H1 (cell line): ENCODE measurements around the gene LBH. TPM values are rescaled to one million over a fixed set of nuclear protein-coding genes. Genes with fewer than 3 reads are reported as not detected.

Source experiments
- CTCF ChIA-PET: fragments of 300-600 bp; sonication (Branson Sonifier 250); formaldehyde crosslinking; loops from one replicate; lab custom pipeline; 2021; ENCODE audit not compliant: partially characterized antibody; lab: Charles Lee
- POLR2A ChIA-PET: fragments of 300-600 bp; sonication (Branson Sonifier 250); formaldehyde crosslinking; loops from one replicate; lab custom pipeline; 2021; ENCODE audit warnings: inconsistent platforms; ENCODE audit not compliant: partially characterized antibody; lab: Charles Lee
- DNase-seq, 2 experiments: peaks; one replicate each; pipeline versions ENCODE4 v3.0.0 to v3.0.0-alpha.2; 2010 to 2022; ENCODE audit warnings: low spot score in 2 of 2, low read depth in 1 of 2, mixed read lengths in 1 of 2
- FAIRE-seq: peaks from 2 replicates; lab custom pipeline; 2011; peaks lifted over from hg19 to GRCh38; lab: Jason Lieb, UNC
- H2AFZ ChIP-seq: 2 replicates; pipeline ENCODE4 v1.8.1; 2012; ENCODE audit warnings: low read length, inconsistent platforms
- H2AK5ac ChIP-seq: 2 replicates; pipeline ENCODE4 v1.6.1; 2013; ENCODE audit warnings: low read depth, low read length
- H2BK120ac ChIP-seq: replicated peaks from 2 replicates; pipeline ENCODE3; 2013; ENCODE audit warnings: low read depth, low read length, inconsistent platforms
- H2BK12ac ChIP-seq: 2 replicates; pipeline ENCODE4 v1.6.1; 2013; ENCODE audit warnings: low read depth, low read length
- H2BK15ac ChIP-seq: 2 replicates; pipeline ENCODE4 v1.6.1; 2013; ENCODE audit warnings: low read length
- H2BK20ac ChIP-seq: 2 replicates; pipeline ENCODE4 v1.6.1; 2013; ENCODE audit warnings: low read length
- H2BK5ac ChIP-seq: 2 replicates; pipeline ENCODE4 v1.6.1; 2013; ENCODE audit warnings: low read depth, low read length
- H3K14ac ChIP-seq: 2 replicates; pipeline ENCODE4 v1.6.1; 2013; ENCODE audit warnings: inconsistent platforms; ENCODE audit not compliant: insufficient read length
- H3K18ac ChIP-seq: 2 replicates; pipeline ENCODE4 v1.6.1; 2013; ENCODE audit warnings: low read length; ENCODE audit errors: extremely low read depth
- H3K23ac ChIP-seq: 2 replicates; pipeline ENCODE4 v1.6.1; 2013; ENCODE audit warnings: inconsistent platforms; ENCODE audit not compliant: insufficient read length
- H3K23me2 ChIP-seq: 2 replicates; pipeline ENCODE4 v1.6.1; 2013; ENCODE audit warnings: low read depth, low read length
- H3K27ac ChIP-seq: 2 replicates; pipeline ENCODE4 v1.6.1; 2011; ENCODE audit warnings: low read depth, low read length, inconsistent platforms
- H3K27me3 ChIP-seq, 4 experiments: replicated peaks in 1 of 4; 1 replicate in 1 of 4; 2 replicates in 3 of 4; pipeline versions ENCODE4 v1.6.1 to v1.8.1; 2011 to 2013; ENCODE audit warnings: low read length in 3 of 4, mild to moderate bottlenecking in 3 of 4, inconsistent platforms in 2 of 4, mixed read lengths in 2 of 4, moderate library complexity in 1 of 4; ENCODE audit not compliant: control insufficient read depth in 3 of 4, insufficient read depth in 3 of 4; ENCODE audit errors: extremely low read depth in 1 of 4
- H3K36me3 ChIP-seq, 4 experiments: 2 replicates each; pipeline versions ENCODE4 v1.6.1 to v1.8.1; 2011 to 2013; ENCODE audit warnings: mild to moderate bottlenecking in 4 of 4, low read length in 3 of 4, moderate library complexity in 2 of 4, control low read depth in 1 of 4, inconsistent platforms in 1 of 4; ENCODE audit not compliant: insufficient read depth in 4 of 4, control insufficient read depth in 2 of 4
- H3K4ac ChIP-seq: replicated peaks from 2 replicates; pipeline ENCODE3; 2013; ENCODE audit warnings: low read length, low read depth, mixed read lengths, inconsistent platforms; ENCODE audit not compliant: insufficient read length
- H3K4me1 ChIP-seq, 4 experiments: replicated peaks in 1 of 4; 1 replicate in 1 of 4; 2 replicates in 3 of 4; pipeline versions ENCODE4 v1.6.1 to v1.8.1; 2011 to 2013; ENCODE audit warnings: low read length in 3 of 4, inconsistent platforms in 2 of 4, mixed read lengths in 1 of 4; ENCODE audit not compliant: insufficient read depth in 4 of 4, control insufficient read depth in 3 of 4
- H3K4me2 ChIP-seq, 2 experiments: 2 replicates each; pipeline versions ENCODE4 v1.6.1 to v1.8.1; 2011 to 2013; ENCODE audit warnings: low read depth in 2 of 2, low read length in 2 of 2, control low read depth in 1 of 2, inconsistent platforms in 1 of 2, mild to moderate bottlenecking in 1 of 2; ENCODE audit not compliant: insufficient read depth in 1 of 2
- H3K4me3 ChIP-seq, 4 experiments: fragments of 200-600, 300-600 bp in 1 of 4; sonication (generic), shearing (Covaris generic), sonication (Bioruptor Twin) in 1 of 4; 2 replicates each; pipeline versions ENCODE4 v1.5.1 to v1.8.1; 2011 to 2016; ENCODE audit warnings: low read length in 4 of 4, low read depth in 3 of 4, control low read depth in 2 of 4, inconsistent platforms in 2 of 4, mild to moderate bottlenecking in 2 of 4, mixed read lengths in 1 of 4, moderate library complexity in 1 of 4; ENCODE audit not compliant: insufficient read depth in 2 of 4; ENCODE audit errors: extremely low read depth in 1 of 4
- H3K56ac ChIP-seq: replicated peaks from 2 replicates; pipeline ENCODE3; 2013; ENCODE audit warnings: low read depth, mild to moderate bottlenecking, mixed read lengths, low read length, inconsistent platforms; ENCODE audit not compliant: insufficient read length
- H3K79me1 ChIP-seq: 2 replicates; pipeline ENCODE4 v1.6.1; 2013; ENCODE audit warnings: low read depth, low read length, control low read depth
- H3K79me2 ChIP-seq, 2 experiments: 2 replicates each; pipeline versions ENCODE4 v1.6.1 to v1.8.1; 2012 to 2013; ENCODE audit warnings: low read length in 2 of 2, mild to moderate bottlenecking in 2 of 2, inconsistent platforms in 1 of 2; ENCODE audit not compliant: insufficient read depth in 2 of 2, control insufficient read depth in 1 of 2
- H3K9ac ChIP-seq, 4 experiments: replicated peaks in 1 of 4; 1 replicate in 1 of 4; 2 replicates in 3 of 4; pipeline versions ENCODE4 v1.6.1 to v1.8.1; 2011 to 2013; ENCODE audit warnings: low read depth in 3 of 4, low read length in 3 of 4, control low read depth in 2 of 4, mild to moderate bottlenecking in 2 of 4, moderate library complexity in 2 of 4, inconsistent platforms in 1 of 4; ENCODE audit errors: extremely low read depth in 1 of 4
- H3K9me3 ChIP-seq, 2 experiments: 2 replicates each; pipeline versions ENCODE4 v1.6.1 to v1.8.1; 2012 to 2013; ENCODE audit warnings: mild to moderate bottlenecking in 2 of 2, moderate library complexity in 2 of 2, control low read depth in 1 of 2, inconsistent platforms in 1 of 2, low read depth in 1 of 2, low read length in 1 of 2, mixed read lengths in 1 of 2; ENCODE audit not compliant: insufficient read depth in 2 of 2
- H4K20me1 ChIP-seq, 2 experiments: replicated peaks in 1 of 2; 2 replicates each; pipeline versions ENCODE3 to v1.8.1; 2011 to 2013; ENCODE audit warnings: inconsistent platforms in 2 of 2, low read length in 2 of 2, mild to moderate bottlenecking in 1 of 2; ENCODE audit not compliant: insufficient read depth in 2 of 2, control insufficient read depth in 1 of 2
- H4K5ac ChIP-seq: 2 replicates; pipeline ENCODE4 v1.6.1; 2013; ENCODE audit warnings: low read length, low read depth, mixed read lengths, inconsistent platforms; ENCODE audit not compliant: insufficient read length
- H4K8ac ChIP-seq: 2 replicates; pipeline ENCODE4 v1.8.0; 2013; ENCODE audit warnings: mild to moderate bottlenecking, moderate library complexity, low read length, inconsistent platforms; ENCODE audit not compliant: insufficient read depth; ENCODE audit errors: extremely low read depth
- H4K91ac ChIP-seq: replicated peaks from 2 replicates; pipeline ENCODE3; 2013; ENCODE audit warnings: low read length, mixed read lengths, inconsistent platforms; ENCODE audit not compliant: insufficient read length
- BACH1 ChIP-seq: IDR thresholded peaks from 2 replicates; pipeline ENCODE4 v1.6.1; 2012; ENCODE audit warnings: low read length, improper control_type of control experiment
- CTBP2 ChIP-seq: IDR thresholded peaks from 2 replicates; pipeline ENCODE4 v1.7.0; 2011; ENCODE audit warnings: borderline replicate concordance, mild to moderate bottlenecking, moderate library complexity, mixed read lengths, low read length; ENCODE audit not compliant: insufficient read depth, insufficient read length
- GABPA ChIP-seq: IDR thresholded peaks from 2 replicates; pipeline ENCODE4 v1.6.1; 2011; ENCODE audit warnings: mild to moderate bottlenecking, low read length, moderate library complexity, borderline replicate concordance; ENCODE audit not compliant: insufficient read depth
- GTF2F1 ChIP-seq: IDR thresholded peaks from 2 replicates; pipeline ENCODE4 v1.6.1; 2012; ENCODE audit warnings: low read depth, low read length, improper control_type of control experiment, borderline replicate concordance
- HDAC2 ChIP-seq, 2 experiments: fragments of 300-600 bp in 1 of 2; sonication (generic) in 1 of 2; IDR thresholded peaks; 2 replicates each; pipeline ENCODE4 v1.6.1; 2011 to 2012; ENCODE audit warnings: low read depth in 2 of 2, low read length in 2 of 2, mild to moderate bottlenecking in 2 of 2, moderate library complexity in 2 of 2, borderline replicate concordance in 1 of 2, inconsistent platforms in 1 of 2
- JUND ChIP-seq: IDR thresholded peaks from 2 replicates; pipeline ENCODE4 v1.6.1; 2011; ENCODE audit warnings: mild to moderate bottlenecking, improper control_type of control experiment, low read length
- KDM4A ChIP-seq: IDR thresholded peaks from one replicate; pipeline ENCODE4 v1.7.1; 2012; ENCODE audit warnings: low read depth, mild to moderate bottlenecking, moderate library complexity, low read length, inconsistent platforms; ENCODE audit not compliant: severe bottlenecking
- POU5F1 ChIP-seq: IDR thresholded peaks from 2 replicates; pipeline ENCODE4 v1.6.1; 2011; ENCODE audit warnings: low read depth, mild to moderate bottlenecking, low read length, moderate library complexity
- SP4 ChIP-seq: IDR thresholded peaks from 2 replicates; pipeline ENCODE4 v1.6.1; 2012; ENCODE audit warnings: low read length, inconsistent platforms
- SUZ12 ChIP-seq: fragments of 200-600 bp; sonication (generic); IDR thresholded peaks from 2 replicates; pipeline ENCODE4 v1.6.1; 2012; ENCODE audit warnings: mild to moderate bottlenecking, inconsistent platforms, low read length, moderate library complexity, mixed read lengths
- TAF1 ChIP-seq: IDR thresholded peaks from 2 replicates; pipeline ENCODE4 v1.6.1; 2011; ENCODE audit warnings: mild to moderate bottlenecking, low read depth, low read length
- TBP ChIP-seq: IDR thresholded peaks from 2 replicates; pipeline ENCODE4 v1.6.1; 2011; ENCODE audit warnings: low read depth, low read length, improper control_type of control experiment
- WGBS, 2 experiments: shearing (Covaris generic) in 1 of 2; methylation state at CpG; one replicate each; pipeline versions ENCODE4 v1.1.6 to v1.1.7; 2013 to 2015; ENCODE audit warnings: low lambda C conversion rate in 2 of 2, mixed read lengths in 2 of 2, inconsistent platforms in 1 of 2, low coverage in 1 of 2, missing lambda C conversion rate in 1 of 2; ENCODE audit not compliant: insufficient replicate concordance in 2 of 2, insufficient coverage in 1 of 2, insufficient read length in 1 of 2; ENCODE audit errors: extremely low coverage in 1 of 2, missing lambda C conversion rate in 1 of 2; 5-methylcytosine and 5-hydroxymethylcytosine counted together
- polyA plus RNA-seq, 7 experiments: library from polyadenylated mRNA; depleted of rRNA in 3 of 7; stranded (reverse) in 5 of 7; unstranded in 2 of 7; fragments of >200 nt in 5 of 7; fragments of 200-250 nt in 2 of 7; gene quantifications; 1 replicate in 5 of 7; 2 replicates in 1 of 7; 4 replicates in 1 of 7; pipeline versions ENCODE4 v1.2.1 to v1.2.3, GENCODE V29; 2011 to 2013; ENCODE audit warnings: missing spikeins in 2 of 7, mixed read lengths in 2 of 7
- total RNA-seq: library from RNA; stranded (reverse); fragmentation: NEBNext Ultra II Directional; extraction: Animal tissue kit (Norgen Biotek cat#: 25700); gene quantifications from 2 replicates; pipeline ENCODE4 v1.2.1, GENCODE V29; 2021

Gene LBH
- total and polyA plus RNA-seq, 2 of the 8 experiments (the other 6 are each of a cell fraction or from before 2014, with no cell fraction given): 25.7 to 34.5 TPM

- H3K9me3 ChIP-seq: no peaks in the 10 kb centered on the region
- H4K20me1 ChIP-seq: peaks cover 0 to 2% of the 10 kb centered on the region in 2 experiments
- H3K14ac ChIP-seq: no peak overlapping the region
- H3K79me2 ChIP-seq: no peaks in the 10 kb centered on the region
- no peak overlapping the region for H3K56ac ChIP-seq
- no peak overlapping the region for H3K9ac ChIP-seq
- no peak overlapping the region for H3K4me2 ChIP-seq
- TF ChIP-seq GABPA (no peak), HDAC2 (IDR thresholded peaks at IDR 0.05; ENCODE audit: borderline replicate concordance in 1 of 2, low read depth in 2 of 2, low read length in 2 of 2) (no peak), JUND (no peak), GTF2F1 (no peak), TAF1 (no peak), POU5F1 (no peak), BACH1 (no peak), CTBP2 (no peak), SUZ12 (no peak), KDM4A (no peak), TBP (no peak), SP4 (no peak)
- TF ChIP-seq, all 59 proteins: peak for 0
- Histone ChIP-seq H2AFZ (no peak overlapping the region), H4K5ac (no peak overlapping the region), H3K23ac (no peak overlapping the region), H3K79me1 (0 out of 2 replicates have a peak, but pooled peaks cover 2% of the 10 kb centered on the region), H2BK20ac (no peak overlapping the region), H3K23me2 (no peaks in the 10 kb centered on the region), H3K36me3 (no peaks in the 10 kb centered on the region; a peak in 1 of 8 replicates), H4K8ac (no peak overlapping the region), H2BK5ac (no peak overlapping the region), H3K27ac (no peak overlapping the region), H2AK5ac (no peak overlapping the region), H4K91ac (no peak overlapping the region), H2BK15ac (no peak overlapping the region), H2BK12ac (no peak overlapping the region), H2BK120ac (no peak overlapping the region), H3K18ac (no peak overlapping the region), H3K4me1 (no peaks in the 10 kb centered on the region), H3K27me3 (no peaks in the 10 kb centered on the region), H3K4ac (no peak overlapping the region), H3K4me3 (no peak overlapping the region)
- ChIA-PET CTCF (interaction anchor here (0.7 to 2.7 kb wide), 6 partner anchors 13 to 463 kb away, joined by 3 to 7 read pairs (median 4); no protein-coding TSS in a partner anchor), POLR2A (no interaction called here)
- 75% methylated on average over 3 of the region's 3 CpGs; no CpG with 5 or more reads in 1 of the 2 experiments for WGBS, 2 experiments
- no peak for FAIRE-seq
- DNase-seq: no peak
These were observed 11.9 kb downstream of the LBH start for GRCh38 chr2:30243231-30243630.
